HCT116 (cell line): ENCODE results near the gene ABHD17C.

Experiments used
- EZH2 ChIP-seq: fragments of 200-600 bp; sonication (generic); IDR thresholded peaks from 2 replicates; pipeline ENCODE4 v1.6.1; 2017; ENCODE audit warnings: antibody characterized with exemption, mixed run types
- REST ChIP-seq: IDR thresholded peaks from 2 replicates; pipeline ENCODE4 v1.6.1; 2012; ENCODE audit warnings: low read depth
- TF ChIP-seq, protein P1 (sequence below), 3 experiments: fragments of 200-600 bp in 1 of 3; sonication (generic) in 1 of 3; IDR thresholded peaks in 2 of 3; conservative IDR thresholded peaks in 1 of 3; 2 replicates each; pipeline ENCODE4 v1.5.1; 2012 to 2017; ENCODE audit warnings: low read depth in 2 of 3, low read length in 2 of 3, antibody characterized with exemption in 1 of 3, borderline replicate concordance in 1 of 3, control low read depth in 1 of 3, mild to moderate bottlenecking in 1 of 3, mixed read lengths in 1 of 3, mixed run types in 1 of 3, moderate library complexity in 1 of 3; ENCODE audit not compliant: insufficient read depth in 1 of 3
- TF ChIP-seq, protein P2 (sequence below): IDR thresholded peaks from 2 replicates; pipeline ENCODE4 v1.6.1; 2012

DNA sequence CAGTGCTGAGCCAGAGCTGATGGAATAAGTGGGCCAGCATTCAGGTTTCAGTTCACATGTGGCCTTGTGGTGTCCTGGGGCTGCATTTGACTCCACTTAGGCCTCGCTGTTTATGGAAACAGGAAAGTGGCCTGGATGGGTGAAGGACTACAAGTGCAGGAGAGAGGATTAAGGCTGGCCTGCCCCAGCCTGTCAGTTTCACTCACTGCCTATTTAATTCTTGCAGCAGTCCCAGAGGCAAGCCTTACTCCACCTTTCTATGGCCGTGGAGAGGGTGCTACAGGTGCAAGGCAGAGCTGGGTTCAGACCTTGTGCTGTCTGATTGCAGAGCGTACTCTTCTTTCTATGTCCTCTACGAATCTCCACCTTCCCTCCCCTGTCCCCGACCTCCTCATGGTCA lies 37.7 kb downstream of the ABHD17C start:
- TF ChIP-seq, protein P1, sequence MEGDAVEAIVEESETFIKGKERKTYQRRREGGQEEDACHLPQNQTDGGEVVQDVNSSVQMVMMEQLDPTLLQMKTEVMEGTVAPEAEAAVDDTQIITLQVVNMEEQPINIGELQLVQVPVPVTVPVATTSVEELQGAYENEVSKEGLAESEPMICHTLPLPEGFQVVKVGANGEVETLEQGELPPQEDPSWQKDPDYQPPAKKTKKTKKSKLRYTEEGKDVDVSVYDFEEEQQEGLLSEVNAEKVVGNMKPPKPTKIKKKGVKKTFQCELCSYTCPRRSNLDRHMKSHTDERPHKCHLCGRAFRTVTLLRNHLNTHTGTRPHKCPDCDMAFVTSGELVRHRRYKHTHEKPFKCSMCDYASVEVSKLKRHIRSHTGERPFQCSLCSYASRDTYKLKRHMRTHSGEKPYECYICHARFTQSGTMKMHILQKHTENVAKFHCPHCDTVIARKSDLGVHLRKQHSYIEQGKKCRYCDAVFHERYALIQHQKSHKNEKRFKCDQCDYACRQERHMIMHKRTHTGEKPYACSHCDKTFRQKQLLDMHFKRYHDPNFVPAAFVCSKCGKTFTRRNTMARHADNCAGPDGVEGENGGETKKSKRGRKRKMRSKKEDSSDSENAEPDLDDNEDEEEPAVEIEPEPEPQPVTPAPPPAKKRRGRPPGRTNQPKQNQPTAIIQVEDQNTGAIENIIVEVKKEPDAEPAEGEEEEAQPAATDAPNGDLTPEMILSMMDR (IDR thresholded peaks at IDR 0.05 in 2 of 3, conservative IDR thresholded peaks at IDR 0.05 in 1 of 3; ENCODE audit: borderline replicate concordance in 1 of 3, insufficient read depth in 1 of 3, low read depth in 2 of 3, low read length in 2 of 3) = no peak
- TF ChIP-seq, protein P2, sequence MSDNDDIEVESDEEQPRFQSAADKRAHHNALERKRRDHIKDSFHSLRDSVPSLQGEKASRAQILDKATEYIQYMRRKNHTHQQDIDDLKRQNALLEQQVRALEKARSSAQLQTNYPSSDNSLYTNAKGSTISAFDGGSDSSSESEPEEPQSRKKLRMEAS = no peak
- TF ChIP-seq REST (no peak), EZH2 (no peak)
